ENCODE data around the gene ARHGEF4. TPM values are rescaled to one million over a fixed set of nuclear protein-coding genes. Genes with fewer than 3 reads are reported as not detected.

Gene ARHGEF4
- polyA plus RNA-seq, 1 donor (not counting 4 experiments of a cell fraction or from before 2014, with no cell fraction given) = 22.6 TPM

GRCh38 chr2:130957915-130958314, 121.2 kb downstream of the ARHGEF4 start:
- H3K36me3 ChIP-seq (ENCODE audit: control insufficient read depth in 2 of 2, extremely low read depth in 1 of 2, insufficient read depth in 2 of 2, low read length in 2 of 2) = peaks cover 4 to 7% of the 10 kb centered on the region in 2 experiments
- no peak for TF ChIP-seq CTCF (optimal IDR thresholded peaks at IDR 0.05 in 1 of 3, IDR thresholded peaks at IDR 0.05 in 1 of 3, conservative IDR thresholded peaks at IDR 0.05 in 1 of 3; ENCODE audit: extremely low read depth in 1 of 3, insufficient read depth in 2 of 3, low read length in 3 of 3)
- TF ChIP-seq EZH2 (IDR thresholded peaks at IDR 0.05; ENCODE audit: low read length) = no peak
- H3K4me1 ChIP-seq (ENCODE audit: control insufficient read depth, extremely low read depth, insufficient read depth, low read length) = no peaks in the 10 kb centered on the region
- no peaks in the 10 kb centered on the region for H4K20me1 ChIP-seq (ENCODE audit: control insufficient read depth, extremely low read depth, insufficient read depth, low read length)
- peaks cover under 1% of the 10 kb centered on the region for H3K27me3 ChIP-seq (ENCODE audit: control insufficient read depth, extremely low read depth, insufficient read depth, low read length)
- no peaks in the 10 kb centered on the region for H3K79me2 ChIP-seq (ENCODE audit: control insufficient read depth, insufficient read depth, low read length)
- DNase-seq (ENCODE audit: low read depth, low spot score) (no peak), FAIRE-seq (no peak)
- no peak overlapping the region for H3K4me3 ChIP-seq (ENCODE audit: control insufficient read depth in 2 of 3, extremely low read depth in 1 of 3, insufficient read depth in 2 of 3, low read depth in 1 of 3, low read length in 3 of 3)
- H3K9me1 ChIP-seq (ENCODE audit: control insufficient read depth, extremely low read depth, insufficient read depth, low read length) = no peaks in the 10 kb centered on the region
- no peaks in the 10 kb centered on the region for H3K9me3 ChIP-seq (ENCODE audit: control insufficient read depth, low read depth, low read length)
- no peak overlapping the region for H3K27ac ChIP-seq (ENCODE audit: control insufficient read depth, insufficient read depth, low read length)
- H2AFZ ChIP-seq (ENCODE audit: control insufficient read depth, low read length) = no peak overlapping the region
- dilution Hi-C loops (cut with MboI; ENCODE audit: extremely low pct_ligation_motif_present, low sequenced_read_pairs) = no loop called here
- H3K9ac ChIP-seq (ENCODE audit: control insufficient read depth, extremely low read depth, insufficient read depth, low read length) = no peak overlapping the region
- H3K4me2 ChIP-seq (ENCODE audit: control insufficient read depth, extremely low read depth, insufficient read depth, low read depth, low read length) = no peak overlapping the region

GRCh38 chr2:130963196-130963848, 126.6 kb downstream of the ARHGEF4 start:
- H2AFZ ChIP-seq (ENCODE audit: control insufficient read depth, low read length) = no peak overlapping the region
- H3K4me3 ChIP-seq (ENCODE audit: control insufficient read depth in 2 of 3, extremely low read depth in 1 of 3, insufficient read depth in 2 of 3, low read depth in 1 of 3, low read length in 3 of 3) = no peak overlapping the region
- peak; percentile 66 for TF ChIP-seq EZH2 (IDR thresholded peaks at IDR 0.05; ENCODE audit: low read length)
- no peak for TF ChIP-seq CTCF (optimal IDR thresholded peaks at IDR 0.05 in 1 of 3, IDR thresholded peaks at IDR 0.05 in 1 of 3, conservative IDR thresholded peaks at IDR 0.05 in 1 of 3; ENCODE audit: extremely low read depth in 1 of 3, insufficient read depth in 2 of 3, low read length in 3 of 3)
- no peaks in the 10 kb centered on the region for H3K79me2 ChIP-seq (ENCODE audit: control insufficient read depth, insufficient read depth, low read length)
- no peaks in the 10 kb centered on the region for H4K20me1 ChIP-seq (ENCODE audit: control insufficient read depth, extremely low read depth, insufficient read depth, low read length)
- H3K9ac ChIP-seq (ENCODE audit: control insufficient read depth, extremely low read depth, insufficient read depth, low read length) = no peak overlapping the region
- H3K9me3 ChIP-seq (ENCODE audit: control insufficient read depth, low read depth, low read length) = no peaks in the 10 kb centered on the region
- no peaks in the 10 kb centered on the region for H3K9me1 ChIP-seq (ENCODE audit: control insufficient read depth, extremely low read depth, insufficient read depth, low read length)
- DNase-seq (ENCODE audit: low read depth, low spot score) (no peak), FAIRE-seq (no peak)
- peaks cover 5% of the 10 kb centered on the region for H3K27me3 ChIP-seq (ENCODE audit: control insufficient read depth, extremely low read depth, insufficient read depth, low read length)
- no peak overlapping the region for H3K27ac ChIP-seq (ENCODE audit: control insufficient read depth, insufficient read depth, low read length)
- dilution Hi-C loops (cut with MboI; ENCODE audit: extremely low pct_ligation_motif_present, low sequenced_read_pairs) = no loop called here
- peaks cover 4 to 10% of the 10 kb centered on the region in 2 experiments for H3K36me3 ChIP-seq (ENCODE audit: control insufficient read depth in 2 of 2, extremely low read depth in 1 of 2, insufficient read depth in 2 of 2, low read length in 2 of 2)
- no peaks in the 10 kb centered on the region for H3K4me1 ChIP-seq (ENCODE audit: control insufficient read depth, extremely low read depth, insufficient read depth, low read length)
- H3K4me2 ChIP-seq (ENCODE audit: control insufficient read depth, extremely low read depth, insufficient read depth, low read depth, low read length) = peak overlapping the region; percentile 0

All from keratinocyte (primary cell).